Ovary (tissue), 9 donors: Measurements from ENCODE around the gene SHISA6. TPM values are rescaled to one million over a fixed set of nuclear protein-coding genes. Genes with fewer than 3 reads are reported as not detected.

ENCODE experiments used
- DNase-seq, 5 donors: peaks; one replicate each; pipeline ENCODE4 v3.0.0-alpha.2; 2019 to 2020
- H3K27ac ChIP-seq, 2 donors: fragments of 200-600 bp; one replicate each; pipeline versions ENCODE4 v1.5.1 to v1.8.0; 2019 to 2022
- H3K27me3 ChIP-seq: fragments of 200-600 bp; one replicate; pipeline ENCODE4 v1.8.0; 2022
- H3K36me3 ChIP-seq: fragments of 200-600 bp; sonication (generic); one replicate; pipeline ENCODE4 v1.5.1; 2019
- H3K4me1 ChIP-seq: one replicate; pipeline ENCODE4 v1.8.1; 2013; ENCODE audit warnings: mild to moderate bottlenecking, moderate library complexity; ENCODE audit not compliant: insufficient read depth
- H3K4me3 ChIP-seq: fragments of 200-600 bp; sonication (generic); one replicate; pipeline ENCODE4 v1.5.1; 2017
- H3K9me3 ChIP-seq, 2 donors: fragments of 200-600 bp in 1 of 2; sonication (generic) in 1 of 2; one replicate each; pipeline versions ENCODE4 v1.5.1 to v1.8.1; 2013 to 2019; ENCODE audit warnings: mild to moderate bottlenecking in 1 of 2, moderate library complexity in 1 of 2
- CTCF ChIP-seq, 3 donors: fragments of 450-650 bp in 2 of 3; fragments of 200-600 bp in 1 of 3; IDR thresholded peaks; one replicate each; pipeline versions ENCODE4 v1.5.1 to v1.8.0; 2016 to 2022; ENCODE audit warnings: antibody characterized with exemption in 3 of 3, mild to moderate bottlenecking in 1 of 3
- EP300 ChIP-seq: sonication (generic); formaldehyde crosslinking; IDR thresholded peaks from one replicate; pipeline ENCODE4 v1.6.1; 2017; ENCODE audit warnings: antibody characterized with exemption
- POLR2A ChIP-seq: fragments of 450-650 bp; IDR thresholded peaks from one replicate; pipeline ENCODE4 v1.6.1; 2017; ENCODE audit warnings: antibody characterized with exemption, mild to moderate bottlenecking, moderate library complexity
- WGBS, 3 donors: extraction: QIAGEN DNeasy Blood & Tissue Kit in 1 of 3; methylation state at CpG; one replicate each; pipeline versions ENCODE4 v1.1.5 to v1.1.7; 2013 to 2017; 5-methylcytosine and 5-hydroxymethylcytosine counted together
- intact Hi-C, 4 donors: fragments of 100-400 bp; cut with DNase I; formaldehyde crosslinking; loops; one replicate each; pipeline versions ENCODE4 v1.11.0 to v1.15.1; 2022 to 2023
- polyA plus RNA-seq, 2 donors: library from polyadenylated mRNA; stranded (reverse); fragments of 200-250 nt in 1 of 2; fragments of 350-450 nt in 1 of 2; fragmentation: Illumina TruSeq in 1 of 2; extraction: RNeasy Lipid Tissue Mini Kit (QIAGEN cat#74804) in 1 of 2; gene quantifications; one replicate each; pipeline ENCODE4 v1.2.3, GENCODE V29; 2013 to 2014
- total RNA-seq, 7 donors: library from RNA; depleted of rRNA in 2 of 7; stranded (reverse); fragments of >200 nt in 2 of 7; fragmentation: NEBNext Ultra II Directional in 3 of 7; extraction: Animal tissue kit (Norgen Biotek cat#: 25700) in 3 of 7; gene quantifications; one replicate each; pipeline versions ENCODE4 v1.1.0 to v1.2.4, GENCODE V29; 2016 to 2023
- donor health status: DM: no; HTN: no; CAD: no; lungs with moderate emphysema.
- donor health status: DM: no; HTN: no; CAD: no.
- donor health status: Bipolar disorder and iron deficiency.
- donor health status: DM: yes; HTN: yes; CAD: no.
- donor health status: DM: no; HTN: no; CAD: no.
- donor health status: DM: yes; HTN: yes; CAD: no.

SHISA6 gene
- total and polyA plus RNA-seq, 9 donors: 0.10 to 1.5 (median 0.38) TPM

GRCh38 chr17:11242411-11242810 lies 1.4 kb downstream of the SHISA6 start:
- WGBS, 3 donors: 57 to 75% (median 63%) methylated on average over 9 of the region's 9 CpGs
- Histone ChIP-seq H3K27ac (no peak overlapping the region), H3K27me3 (no peaks in the 10 kb centered on the region), H3K36me3 (no peaks in the 10 kb centered on the region), H3K4me1 (no peaks in the 10 kb centered on the region), H3K9me3 (no peaks in the 10 kb centered on the region), H3K4me3 (no peak overlapping the region)
- intact Hi-C loops: no loop called here
- no peak for TF ChIP-seq CTCF (IDR thresholded peaks at IDR 0.05)
- DNase-seq: no peak

- H3K4me1 ChIP-seq: no peaks in the 10 kb centered on the region
- no peak for TF ChIP-seq CTCF (IDR thresholded peaks at IDR 0.05)
- TF ChIP-seq EP300: no peak
- no peak for TF ChIP-seq POLR2A
- 20 to 40% (median 39%) methylated on average over 6 of the region's 6 CpGs for WGBS, 3 donors
- no peaks in the 10 kb centered on the region for H3K36me3 ChIP-seq
- no peak overlapping the region for H3K27ac ChIP-seq
- DNase-seq: no peak
- H3K9me3 ChIP-seq: no peaks in the 10 kb centered on the region
- H3K27me3 ChIP-seq: no peaks in the 10 kb centered on the region
- intact Hi-C loops: no loop called here
- H3K4me3 ChIP-seq: no peak overlapping the region
These were observed 3.8 kb downstream of the SHISA6 start for GRCh38 chr17:11244776-11245175.

- intact Hi-C loops: no loop called here
- H3K9me3 ChIP-seq: no peaks in the 10 kb centered on the region
- no peak for TF ChIP-seq CTCF (IDR thresholded peaks at IDR 0.05)
- no peak for TF ChIP-seq POLR2A
- no peak for TF ChIP-seq EP300
- H3K27me3 ChIP-seq: no peaks in the 10 kb centered on the region
- H3K36me3 ChIP-seq: no peaks in the 10 kb centered on the region
- no peak overlapping the region for H3K27ac ChIP-seq
- WGBS, 3 donors: 39 to 59% (median 51%) methylated on average over 7 of the region's 7 CpGs
- DNase-seq: no peak
- no peak overlapping the region for H3K4me3 ChIP-seq
- no peaks in the 10 kb centered on the region for H3K4me1 ChIP-seq
These were observed 4.2 kb downstream of the SHISA6 start for GRCh38 chr17:11245187-11245586.

- no peaks in the 10 kb centered on the region for H3K4me1 ChIP-seq
- no peak for DNase-seq
- no peak for TF ChIP-seq EP300
- no peak for TF ChIP-seq CTCF (IDR thresholded peaks at IDR 0.05)
- no peak for TF ChIP-seq POLR2A
- no peaks in the 10 kb centered on the region for H3K9me3 ChIP-seq
- no peaks in the 10 kb centered on the region for H3K27me3 ChIP-seq
- intact Hi-C loops: no loop called here
- no peaks in the 10 kb centered on the region for H3K36me3 ChIP-seq
- WGBS, 3 donors: 72 to 88% (median 85%) methylated on average over 3 of the region's 3 CpGs
- H3K4me3 ChIP-seq: no peak overlapping the region
- H3K27ac ChIP-seq: no peak overlapping the region
These were observed 4.8 kb downstream of the SHISA6 start for GRCh38 chr17:11245791-11246190.

- no peak for DNase-seq
- no peaks in the 10 kb centered on the region for H3K4me1 ChIP-seq
- TF ChIP-seq EP300 (no peak), POLR2A (no peak), CTCF (IDR thresholded peaks at IDR 0.05) (no peak)
- H3K27ac ChIP-seq: no peak overlapping the region
- no peaks in the 10 kb centered on the region for H3K9me3 ChIP-seq
- intact Hi-C loops: no loop called here
- H3K27me3 ChIP-seq: no peaks in the 10 kb centered on the region
- H3K4me3 ChIP-seq: no peak overlapping the region
- H3K36me3 ChIP-seq: no peaks in the 10 kb centered on the region
- 77 to 92% (median 79%) methylated on average over 7 of the region's 7 CpGs for WGBS, 3 donors
These were observed 9.1 kb downstream of the SHISA6 start for GRCh38 chr17:11250161-11250560.
